ENCODE results near the gene KIRREL3.

Gene KIRREL3

DNA sequence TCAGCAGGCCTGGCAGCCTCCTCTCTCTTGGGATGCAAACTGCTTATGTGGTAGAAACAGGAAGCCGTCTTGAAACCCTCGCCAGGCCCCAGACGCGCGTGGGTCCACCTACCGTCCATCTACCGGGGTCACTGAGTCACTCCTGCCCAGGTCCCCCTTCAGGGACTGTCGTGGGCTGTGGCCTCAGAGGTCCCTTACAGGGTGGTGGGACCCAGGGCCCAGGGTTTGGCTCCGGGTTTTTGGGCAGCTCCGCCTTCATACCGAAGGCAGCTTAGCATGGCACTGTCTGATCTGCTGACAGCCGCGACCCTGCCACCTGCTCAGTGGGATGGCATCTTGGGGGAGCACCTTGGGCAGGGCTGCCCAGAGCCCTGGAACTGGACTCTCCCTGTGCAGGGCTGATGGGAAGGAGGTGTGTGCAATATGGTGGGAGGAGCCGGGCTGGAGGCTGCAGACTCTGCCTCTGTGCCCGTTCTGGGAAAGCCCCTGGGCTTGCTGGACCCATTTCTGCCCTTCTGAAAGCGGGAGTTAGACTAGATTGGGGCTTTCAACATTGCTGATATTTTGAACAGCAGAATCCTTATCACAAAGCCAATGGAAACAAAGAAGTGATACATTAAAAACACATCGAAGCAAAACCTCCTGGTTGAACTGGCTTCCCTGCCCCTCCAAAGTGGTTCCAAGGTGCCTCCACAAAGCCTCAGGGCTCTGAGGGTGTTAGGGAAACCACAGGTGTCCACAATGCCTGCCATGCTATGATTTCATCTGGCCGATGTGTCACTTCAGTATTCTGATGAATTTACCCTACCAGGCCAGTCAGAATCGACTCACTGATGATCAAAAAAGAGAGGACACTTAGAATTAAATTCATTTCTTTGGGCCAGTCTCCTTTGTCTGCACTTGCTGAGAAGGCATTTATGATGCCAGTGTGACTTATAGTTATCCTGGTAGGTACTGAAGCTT, 316.5 kb downstream of the KIRREL3 start:
- Histone ChIP-seq H2BK15ac (replicated peaks; ENCODE audit: low read depth) (no peak overlapping the region), H2BK120ac (ENCODE audit: low read depth, low read length) (no peak overlapping the region), H3K4me1 (ENCODE audit: control insufficient read depth, low read depth, low read length) (no peaks in the 10 kb centered on the region), H3K27ac (ENCODE audit: low read depth, low read length) (no peak overlapping the region), H4K5ac (ENCODE audit: low read length) (no peak overlapping the region), H3K79me1 (ENCODE audit: low read length) (no peaks in the 10 kb centered on the region), H2AK5ac (ENCODE audit: low read length) (no peak overlapping the region), H3K9ac (ENCODE audit: low read length) (no peak overlapping the region), H3K4ac (ENCODE audit: low read depth, low read length) (no peak overlapping the region), H3K36me3 (ENCODE audit: control insufficient read depth, insufficient read depth, low read length) (no peaks in the 10 kb centered on the region), H3K4me3 (ENCODE audit: low read length) (no peak overlapping the region), H4K8ac (ENCODE audit: low read depth, low read length) (no peak overlapping the region), H3K23ac (ENCODE audit: low read length) (no peak overlapping the region), H3K79me2 (ENCODE audit: control insufficient read depth, insufficient read depth, low read length) (no peaks in the 10 kb centered on the region), H3K27me3 (ENCODE audit: insufficient read depth, low read length, poor library complexity) (no peaks in the 10 kb centered on the region), H3K18ac (ENCODE audit: low read length) (no peak overlapping the region), H3K56ac (ENCODE audit: low read length) (no peak overlapping the region), H3K4me2 (ENCODE audit: low read length) (no peak overlapping the region), H2BK5ac (ENCODE audit: low read length) (no peak overlapping the region)
- WGBS (ENCODE audit: extremely low coverage, insufficient coverage, low lambda C conversion rate) = no CpG with 5 or more reads among the region's 19 CpGs
- DNase-seq = no peak

GRCh38 chr11:126682590-126682989, 318.0 kb downstream of the KIRREL3 start:
- Histone ChIP-seq H3K4me1 (ENCODE audit: control insufficient read depth, low read depth, low read length) (no peaks in the 10 kb centered on the region), H4K5ac (ENCODE audit: low read length) (no peak overlapping the region), H2BK120ac (ENCODE audit: low read depth, low read length) (no peak overlapping the region), H3K79me1 (ENCODE audit: low read length) (no peaks in the 10 kb centered on the region), H3K27me3 (ENCODE audit: insufficient read depth, low read length, poor library complexity) (no peaks in the 10 kb centered on the region), H2BK5ac (ENCODE audit: low read length) (no peak overlapping the region), H3K4me2 (ENCODE audit: low read length) (no peak overlapping the region), H3K4ac (ENCODE audit: low read depth, low read length) (no peak overlapping the region), H2BK15ac (replicated peaks; ENCODE audit: low read depth) (no peak overlapping the region), H3K56ac (ENCODE audit: low read length) (no peak overlapping the region), H3K36me3 (ENCODE audit: control insufficient read depth, insufficient read depth, low read length) (no peaks in the 10 kb centered on the region), H3K9ac (ENCODE audit: low read length) (no peak overlapping the region), H3K79me2 (ENCODE audit: control insufficient read depth, insufficient read depth, low read length) (no peaks in the 10 kb centered on the region), H3K18ac (ENCODE audit: low read length) (no peak overlapping the region), H2AK5ac (ENCODE audit: low read length) (no peak overlapping the region), H3K27ac (ENCODE audit: low read depth, low read length) (no peak overlapping the region), H3K4me3 (ENCODE audit: low read length) (no peak overlapping the region), H4K8ac (ENCODE audit: low read depth, low read length) (no peak overlapping the region), H3K23ac (ENCODE audit: low read length) (no peak overlapping the region)
- no CpG with 5 or more reads among the region's 8 CpGs for WGBS (ENCODE audit: extremely low coverage, insufficient coverage, low lambda C conversion rate)
- DNase-seq = no peak

GRCh38 chr11:126680700-126681099, 319.9 kb downstream of the KIRREL3 start:
- H3K18ac ChIP-seq (ENCODE audit: low read length) = no peak overlapping the region
- H3K4me2 ChIP-seq (ENCODE audit: low read length) = no peak overlapping the region
- no peak overlapping the region for H3K23ac ChIP-seq (ENCODE audit: low read length)
- DNase-seq = no peak
- H3K79me1 ChIP-seq (ENCODE audit: low read length) = no peaks in the 10 kb centered on the region
- H2BK15ac ChIP-seq (replicated peaks; ENCODE audit: low read depth) = no peak overlapping the region
- H3K4ac ChIP-seq (ENCODE audit: low read depth, low read length) = no peak overlapping the region
- no peak overlapping the region for H3K56ac ChIP-seq (ENCODE audit: low read length)
- H4K8ac ChIP-seq (ENCODE audit: low read depth, low read length) = no peak overlapping the region
- H3K4me3 ChIP-seq (ENCODE audit: low read length) = no peak overlapping the region
- H3K27me3 ChIP-seq (ENCODE audit: insufficient read depth, low read length, poor library complexity) = no peaks in the 10 kb centered on the region
- H2AK5ac ChIP-seq (ENCODE audit: low read length) = no peak overlapping the region
- no peaks in the 10 kb centered on the region for H3K4me1 ChIP-seq (ENCODE audit: control insufficient read depth, low read depth, low read length)
- H2BK120ac ChIP-seq (ENCODE audit: low read depth, low read length) = no peak overlapping the region
- no peak overlapping the region for H3K9ac ChIP-seq (ENCODE audit: low read length)
- no CpG with 5 or more reads among the region's 3 CpGs for WGBS (ENCODE audit: extremely low coverage, insufficient coverage, low lambda C conversion rate)
- no peak overlapping the region for H4K5ac ChIP-seq (ENCODE audit: low read length)
- H3K27ac ChIP-seq (ENCODE audit: low read depth, low read length) = no peak overlapping the region
- H2BK5ac ChIP-seq (ENCODE audit: low read length) = no peak overlapping the region
- no peaks in the 10 kb centered on the region for H3K36me3 ChIP-seq (ENCODE audit: control insufficient read depth, insufficient read depth, low read length)
- H3K79me2 ChIP-seq (ENCODE audit: control insufficient read depth, insufficient read depth, low read length) = no peaks in the 10 kb centered on the region

- Histone ChIP-seq H2BK5ac (ENCODE audit: low read length) (no peak overlapping the region), H3K4me3 (ENCODE audit: low read length) (no peak overlapping the region)
These were observed 320.4 kb downstream of the KIRREL3 start for GRCh38 chr11:126680131-126680530.

GRCh38 chr11:126679033-126679432, 321.5 kb downstream of the KIRREL3 start:
- no peaks in the 10 kb centered on the region for H3K27me3 ChIP-seq (ENCODE audit: insufficient read depth, low read length, poor library complexity)
- H3K79me2 ChIP-seq (ENCODE audit: control insufficient read depth, insufficient read depth, low read length) = no peaks in the 10 kb centered on the region
- no peak overlapping the region for H3K27ac ChIP-seq (ENCODE audit: low read depth, low read length)
- no peaks in the 10 kb centered on the region for H3K79me1 ChIP-seq (ENCODE audit: low read length)
- H2BK120ac ChIP-seq (ENCODE audit: low read depth, low read length) = no peak overlapping the region
- no peak overlapping the region for H2AK5ac ChIP-seq (ENCODE audit: low read length)
- H3K4me2 ChIP-seq (ENCODE audit: low read length) = no peak overlapping the region
- H3K9ac ChIP-seq (ENCODE audit: low read length) = no peak overlapping the region
- no peaks in the 10 kb centered on the region for H3K36me3 ChIP-seq (ENCODE audit: control insufficient read depth, insufficient read depth, low read length)
- WGBS (ENCODE audit: extremely low coverage, insufficient coverage, low lambda C conversion rate) = no CpG with 5 or more reads among the region's 2 CpGs
- no peak overlapping the region for H3K56ac ChIP-seq (ENCODE audit: low read length)
- H3K4me1 ChIP-seq (ENCODE audit: control insufficient read depth, low read depth, low read length) = no peaks in the 10 kb centered on the region
- H2BK15ac ChIP-seq (replicated peaks; ENCODE audit: low read depth) = no peak overlapping the region
- no peak for DNase-seq
- H3K18ac ChIP-seq (ENCODE audit: low read length) = no peak overlapping the region
- no peak overlapping the region for H3K4me3 ChIP-seq (ENCODE audit: low read length)
- no peak overlapping the region for H2BK5ac ChIP-seq (ENCODE audit: low read length)
- no peak overlapping the region for H3K4ac ChIP-seq (ENCODE audit: low read depth, low read length)
- H3K23ac ChIP-seq (ENCODE audit: low read length) = no peak overlapping the region
- H4K8ac ChIP-seq (ENCODE audit: low read depth, low read length) = no peak overlapping the region
- no peak overlapping the region for H4K5ac ChIP-seq (ENCODE audit: low read length)

More at GRCh38 chr11:126680131-126680530, 320.4 kb downstream of the KIRREL3 start:
- Histone ChIP-seq H4K8ac (ENCODE audit: low read depth, low read length) (no peak overlapping the region), H3K36me3 (ENCODE audit: control insufficient read depth, insufficient read depth, low read length) (no peaks in the 10 kb centered on the region), H3K79me2 (ENCODE audit: control insufficient read depth, insufficient read depth, low read length) (no peaks in the 10 kb centered on the region), H2AK5ac (ENCODE audit: low read length) (no peak overlapping the region), H3K79me1 (ENCODE audit: low read length) (no peaks in the 10 kb centered on the region), H3K27me3 (ENCODE audit: insufficient read depth, low read length, poor library complexity) (no peaks in the 10 kb centered on the region), H3K9ac (ENCODE audit: low read length) (no peak overlapping the region), H3K4me2 (ENCODE audit: low read length) (no peak overlapping the region), H2BK15ac (replicated peaks; ENCODE audit: low read depth) (no peak overlapping the region), H3K27ac (ENCODE audit: low read depth, low read length) (no peak overlapping the region), H3K4ac (ENCODE audit: low read depth, low read length) (no peak overlapping the region), H2BK120ac (ENCODE audit: low read depth, low read length) (no peak overlapping the region), H3K4me1 (ENCODE audit: control insufficient read depth, low read depth, low read length) (no peaks in the 10 kb centered on the region), H3K56ac (ENCODE audit: low read length) (no peak overlapping the region), H4K5ac (ENCODE audit: low read length) (no peak overlapping the region), H3K18ac (ENCODE audit: low read length) (no peak overlapping the region), H3K23ac (ENCODE audit: low read length) (no peak overlapping the region)
- no peak for DNase-seq
- WGBS (ENCODE audit: extremely low coverage, insufficient coverage, low lambda C conversion rate) = no CpG with 5 or more reads among the region's 4 CpGs
